OCI-LY7 (cell line): Measurements from ENCODE around the gene RALGAPA2. TPM values are rescaled to one million over a fixed set of nuclear protein-coding genes. Genes with fewer than 3 reads are reported as not detected.

Experiments
- BruUV-seq: library from RNA; stranded (reverse); fragments of 400-500 nt; replicated peaks from 2 replicates; lab custom pipeline; 2021; lab: Mats Ljungman, UMichigan
- CTCF ChIA-PET: fragments of 300-600 bp; sonication (Branson Sonifier 250); formaldehyde crosslinking; loops from one replicate; lab custom pipeline; 2022; ENCODE audit warnings: antibody characterized with exemption; ENCODE audit not compliant: unreplicated experiment; lab: Charles Lee
- POLR2A ChIA-PET: fragments of 300-600 bp; sonication (Branson Sonifier 250); formaldehyde crosslinking; loops from one replicate; lab custom pipeline; 2022; ENCODE audit warnings: antibody characterized with exemption; lab: Charles Lee
- DNase-seq: peaks from one replicate; pipeline ENCODE4 v3.0.0-alpha.2; 2015; ENCODE audit warnings: low spot score
- H2AFZ ChIP-seq: fragments of 200-600 bp; sonication (generic), shearing (Covaris generic); 2 replicates; pipeline ENCODE4 v1.6.1; 2014; ENCODE audit warnings: mild to moderate bottlenecking, antibody characterized with exemption, low read length, moderate library complexity
- H3K27ac ChIP-seq: fragments of 200-600 bp; sonication (generic); 2 replicates; pipeline ENCODE4 v1.5.1; 2014; ENCODE audit warnings: mixed run types, low read depth, mild to moderate bottlenecking, moderate library complexity, low read length, inconsistent platforms; ENCODE audit not compliant: poor library complexity, severe bottlenecking
- H3K36me3 ChIP-seq: fragments of 200-600 bp; sonication (generic); 2 replicates; pipeline ENCODE4 v1.6.1; 2014; ENCODE audit warnings: mild to moderate bottlenecking, antibody characterized with exemption, low read length, moderate library complexity, mixed read lengths; ENCODE audit not compliant: insufficient read depth
- H3K4me1 ChIP-seq: fragments of 200-600 bp; sonication (generic); 2 replicates; pipeline ENCODE4 v1.5.1; 2014; ENCODE audit warnings: mild to moderate bottlenecking, low read length; ENCODE audit not compliant: insufficient read depth, poor library complexity, severe bottlenecking
- H3K4me2 ChIP-seq: fragments of 200-600 bp; sonication (generic); 2 replicates; pipeline ENCODE4 v1.6.1; 2014; ENCODE audit warnings: mild to moderate bottlenecking, low read length
- H3K4me3 ChIP-seq: fragments of 200-600 bp; sonication (generic); 2 replicates; pipeline ENCODE4 v1.5.1; 2014; ENCODE audit warnings: mild to moderate bottlenecking, low read depth, low read length; ENCODE audit not compliant: poor library complexity, severe bottlenecking
- H3K79me2 ChIP-seq: fragments of 200-600 bp; sonication (generic); 2 replicates; pipeline ENCODE4 v1.6.1; 2016; ENCODE audit warnings: low read depth, mild to moderate bottlenecking, low read length, moderate library complexity, mixed read lengths; ENCODE audit not compliant: insufficient read depth
- H3K9me2 ChIP-seq: fragments of 200-600 bp; sonication (generic); 2 replicates; pipeline ENCODE4 v1.6.1; 2016; ENCODE audit warnings: mild to moderate bottlenecking, low read length, mixed read lengths; ENCODE audit not compliant: insufficient read depth
- H3K9me3 ChIP-seq: fragments of 200-600 bp; sonication (generic); 2 replicates; pipeline ENCODE4 v1.6.1; 2014; ENCODE audit warnings: mild to moderate bottlenecking, mixed run types, low read length, mixed read lengths
- H4K20me1 ChIP-seq: fragments of 200-600 bp; sonication (generic); 2 replicates; pipeline ENCODE4 v1.6.1; 2014; ENCODE audit warnings: mild to moderate bottlenecking, antibody characterized with exemption, low read length, moderate library complexity, mixed read lengths; ENCODE audit not compliant: insufficient read depth
- EZH2phosphoT487 ChIP-seq: fragments of 200-600 bp; sonication (generic); IDR thresholded peaks from 2 replicates; pipeline ENCODE4 v1.6.1; 2018; ENCODE audit warnings: low read depth, borderline replicate concordance, mild to moderate bottlenecking, mixed run types, antibody characterized with exemption, low read length, moderate library complexity, mixed read lengths
- intact Hi-C: fragments of 100-400 bp; cut with micrococcal nuclease; formaldehyde crosslinking; loops from one replicate; pipeline ENCODE4 v1.10.0; 2022; ENCODE audit not compliant: unreplicated experiment
- total RNA-seq, 2 experiments: library from RNA; depleted of rRNA in 1 of 2; stranded (reverse); fragments of >200 nt in 1 of 2; shearing (Covaris generic) in 1 of 2; gene quantifications; 2 replicates each; pipeline ENCODE4 v1.2.3, GENCODE V29; 2014 to 2022
- TF ChIP-seq, protein P1 (sequence below): fragments of 200-600 bp; sonication (generic); conservative IDR thresholded peaks from 2 replicates; pipeline ENCODE4 v1.5.1; 2014; ENCODE audit warnings: mild to moderate bottlenecking, antibody characterized with exemption, low read length, moderate library complexity, mixed read lengths

Gene RALGAPA2
- total RNA-seq, 2 experiments from 2014 or later, result 9.1 to 17.8 TPM

DNA sequence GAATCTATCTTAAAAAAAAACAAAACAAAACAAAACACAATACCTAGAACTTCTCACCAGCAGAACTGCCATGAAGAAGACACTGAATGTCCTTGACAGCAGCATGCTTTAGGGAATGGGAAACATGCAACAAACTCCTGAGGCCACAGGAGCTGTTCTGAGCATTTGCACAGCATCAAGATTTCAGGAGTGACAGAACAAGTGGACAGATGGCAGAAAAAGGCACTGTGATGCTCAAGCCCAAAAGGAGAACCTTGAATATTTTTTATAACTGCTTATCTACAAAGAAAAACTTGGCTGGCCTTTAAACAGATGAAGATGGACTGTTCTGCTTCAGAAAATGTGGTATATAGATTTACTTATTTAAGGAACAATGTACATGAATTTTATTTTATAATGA, 158.9 kb downstream of the RALGAPA2 start:
- ChIA-PET CTCF (no interaction called here), POLR2A (no interaction called here)
- intact Hi-C loops, result no loop called here
- H4K20me1 ChIP-seq, result no peaks in the 10 kb centered on the region
- no TSS peak for BruUV-seq
- no peak overlapping the region for H3K27ac ChIP-seq
- DNase-seq, result no peak
- H3K9me3 ChIP-seq, result no peaks in the 10 kb centered on the region
- H3K79me2 ChIP-seq, result no peaks in the 10 kb centered on the region
- no peak overlapping the region for H2AFZ ChIP-seq
- TF ChIP-seq EZH2phosphoT487, result no peak
- TF ChIP-seq, protein P1, sequence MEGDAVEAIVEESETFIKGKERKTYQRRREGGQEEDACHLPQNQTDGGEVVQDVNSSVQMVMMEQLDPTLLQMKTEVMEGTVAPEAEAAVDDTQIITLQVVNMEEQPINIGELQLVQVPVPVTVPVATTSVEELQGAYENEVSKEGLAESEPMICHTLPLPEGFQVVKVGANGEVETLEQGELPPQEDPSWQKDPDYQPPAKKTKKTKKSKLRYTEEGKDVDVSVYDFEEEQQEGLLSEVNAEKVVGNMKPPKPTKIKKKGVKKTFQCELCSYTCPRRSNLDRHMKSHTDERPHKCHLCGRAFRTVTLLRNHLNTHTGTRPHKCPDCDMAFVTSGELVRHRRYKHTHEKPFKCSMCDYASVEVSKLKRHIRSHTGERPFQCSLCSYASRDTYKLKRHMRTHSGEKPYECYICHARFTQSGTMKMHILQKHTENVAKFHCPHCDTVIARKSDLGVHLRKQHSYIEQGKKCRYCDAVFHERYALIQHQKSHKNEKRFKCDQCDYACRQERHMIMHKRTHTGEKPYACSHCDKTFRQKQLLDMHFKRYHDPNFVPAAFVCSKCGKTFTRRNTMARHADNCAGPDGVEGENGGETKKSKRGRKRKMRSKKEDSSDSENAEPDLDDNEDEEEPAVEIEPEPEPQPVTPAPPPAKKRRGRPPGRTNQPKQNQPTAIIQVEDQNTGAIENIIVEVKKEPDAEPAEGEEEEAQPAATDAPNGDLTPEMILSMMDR, result no peak
- no peaks in the 10 kb centered on the region for H3K36me3 ChIP-seq
- no peak overlapping the region for H3K4me3 ChIP-seq
- no peaks in the 10 kb centered on the region for H3K4me1 ChIP-seq
- H3K4me2 ChIP-seq, result no peak overlapping the region
- no peaks in the 10 kb centered on the region for H3K9me2 ChIP-seq

DNA sequence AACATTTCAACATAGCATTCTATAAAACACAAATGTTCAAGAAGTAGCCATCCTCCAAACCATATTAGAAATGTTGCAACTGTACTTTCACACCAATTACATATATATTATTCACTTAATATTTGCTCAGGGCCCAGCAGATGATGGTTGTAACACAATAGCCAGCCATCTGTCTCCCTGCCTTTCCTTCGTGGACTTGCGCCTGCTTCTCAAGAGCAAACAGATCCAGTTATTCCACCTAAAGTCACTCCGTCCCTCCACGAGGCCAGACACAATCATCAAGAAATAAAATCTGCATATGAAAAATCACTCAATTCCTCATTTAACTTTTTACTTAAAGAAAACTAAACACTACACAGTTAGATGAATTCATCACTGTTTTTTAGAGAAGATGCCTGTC, 160.4 kb downstream of the RALGAPA2 start:
- CTCF ChIA-PET, result no interaction called here
- POLR2A ChIA-PET, result interaction anchor here (0.8 kb wide), 1 partner anchor 15 kb away, joined by 3 read pairs; no protein-coding TSS in a partner anchor

DNA sequence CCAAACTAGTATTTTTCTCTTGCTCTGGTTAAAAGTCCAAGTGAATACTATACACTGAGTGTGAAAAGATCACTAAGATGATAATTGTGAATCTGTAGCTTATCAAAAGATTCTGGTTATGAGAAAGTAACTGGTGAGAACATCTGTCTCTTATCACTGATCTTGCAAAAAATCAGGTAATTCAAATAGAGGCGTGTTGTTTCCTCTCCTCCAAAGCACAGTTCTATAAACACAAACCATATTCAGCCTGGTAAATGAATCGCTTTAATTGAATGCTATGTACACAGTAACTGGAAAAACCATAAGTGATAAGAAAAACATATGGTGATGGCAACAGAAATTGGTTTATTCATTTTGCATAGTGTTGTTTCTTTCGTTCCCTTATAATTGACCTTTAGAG, 161.0 kb downstream of the RALGAPA2 start:
- no peak for DNase-seq
- CTCF ChIA-PET, result no interaction called here
- POLR2A ChIA-PET, result no interaction called here
- Histone ChIP-seq H2AFZ (no peak overlapping the region), H3K4me3 (no peak overlapping the region), H3K36me3 (no peaks in the 10 kb centered on the region), H3K27ac (no peak overlapping the region), H3K9me2 (no peaks in the 10 kb centered on the region), H3K4me2 (no peak overlapping the region), H3K79me2 (no peaks in the 10 kb centered on the region), H3K4me1 (peaks cover 6% of the 10 kb centered on the region), H3K9me3 (no peaks in the 10 kb centered on the region), H4K20me1 (no peaks in the 10 kb centered on the region)
- TF ChIP-seq EZH2phosphoT487, result no peak
- TF ChIP-seq, protein P1, result no peak
- BruUV-seq, result no TSS peak
- intact Hi-C loops, result no loop called here

More for the DNA sequence above, 160.4 kb downstream of the RALGAPA2 start:
- Histone ChIP-seq H4K20me1 (no peaks in the 10 kb centered on the region), H3K36me3 (no peaks in the 10 kb centered on the region), H3K79me2 (no peaks in the 10 kb centered on the region), H3K4me1 (peaks cover 6% of the 10 kb centered on the region), H3K27ac (no peak overlapping the region), H3K9me2 (no peaks in the 10 kb centered on the region), H3K9me3 (no peaks in the 10 kb centered on the region), H3K4me3 (no peak overlapping the region), H3K4me2 (no peak overlapping the region), H2AFZ (no peak overlapping the region)
- no peak for DNase-seq
- BruUV-seq, result no TSS peak
- intact Hi-C loops, result no loop called here
- TF ChIP-seq, protein P1, result no peak
- no peak for TF ChIP-seq EZH2phosphoT487
